Measurements from ENCODE around the gene MRPS15.
A peak's percentile ranks its signal among the peaks of the same experiment; 100 is the strongest.

The MRPS15 gene

DNA sequence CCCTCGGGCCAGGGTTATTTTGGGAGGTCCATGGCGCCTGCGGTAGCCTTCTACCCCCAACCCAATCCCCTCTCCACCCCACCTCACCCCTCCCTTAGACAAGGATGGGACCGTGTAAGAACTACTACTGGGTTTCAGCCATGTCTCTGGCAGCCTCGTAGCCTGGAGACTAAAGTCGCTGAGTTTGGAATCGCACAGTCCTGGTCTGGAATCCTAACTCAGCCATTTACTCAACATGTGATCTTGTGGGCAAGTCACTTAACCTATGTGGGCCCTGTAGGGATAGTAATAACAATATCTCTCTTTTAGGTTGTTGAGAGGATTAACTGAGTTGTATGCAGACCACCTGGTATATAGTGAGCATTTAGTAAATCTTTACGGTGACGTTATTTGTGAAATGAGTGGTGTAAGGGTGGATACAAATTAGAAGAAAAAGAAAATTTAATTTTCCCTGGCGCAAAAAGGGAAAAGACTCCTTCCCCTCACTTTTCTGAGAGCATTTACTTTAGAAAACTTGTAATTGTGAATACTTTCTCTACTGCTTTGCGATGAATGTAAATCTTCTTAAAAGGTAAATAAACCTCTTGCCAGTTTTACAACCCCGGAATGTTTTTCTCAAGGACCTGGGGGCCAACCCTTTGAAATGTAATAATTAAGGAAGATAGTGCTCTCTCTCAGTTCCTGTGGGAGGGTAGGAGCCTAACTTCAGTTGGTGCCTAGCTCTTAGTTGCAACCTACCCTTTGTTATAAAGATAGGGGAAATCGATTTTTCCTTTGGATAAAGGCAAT, 615 bp upstream of the MRPS15 start:
- Histone ChIP-seq H3K4me3 (ENCODE audit: low read length) (peak overlapping the region; percentile 96), H3K9me2 (replicated peaks; ENCODE audit: control insufficient read depth, low read length) (no peaks in the 10 kb centered on the region), H3K9me3 (ENCODE audit: control insufficient read depth, insufficient read depth, low read length) (no peaks in the 10 kb centered on the region), H4K20me1 (ENCODE audit: control insufficient read depth, insufficient read depth, low read depth, low read length) (no peaks in the 10 kb centered on the region), H3K4me1 (ENCODE audit: control insufficient read depth, low read length) (peaks cover 27% of the 10 kb centered on the region), H3K79me2 (ENCODE audit: control insufficient read depth, low read length) (peaks cover 29% of the 10 kb centered on the region), H3K27me3 (ENCODE audit: control insufficient read depth, low read length) (no peaks in the 10 kb centered on the region), H3K36me3 (ENCODE audit: control insufficient read depth, low read length) (peaks cover 34% of the 10 kb centered on the region), H3K27ac (ENCODE audit: low read depth, low read length) (peak overlapping the region; percentile 84), H3F3A (ENCODE audit: control insufficient read depth, insufficient read depth) (peaks cover 4% of the 10 kb centered on the region; the same call in 1 of the 2 replicates), H3K4me2 (ENCODE audit: low read length) (peak overlapping the region; percentile 97)
- TF ChIP-seq, protein P1, sequence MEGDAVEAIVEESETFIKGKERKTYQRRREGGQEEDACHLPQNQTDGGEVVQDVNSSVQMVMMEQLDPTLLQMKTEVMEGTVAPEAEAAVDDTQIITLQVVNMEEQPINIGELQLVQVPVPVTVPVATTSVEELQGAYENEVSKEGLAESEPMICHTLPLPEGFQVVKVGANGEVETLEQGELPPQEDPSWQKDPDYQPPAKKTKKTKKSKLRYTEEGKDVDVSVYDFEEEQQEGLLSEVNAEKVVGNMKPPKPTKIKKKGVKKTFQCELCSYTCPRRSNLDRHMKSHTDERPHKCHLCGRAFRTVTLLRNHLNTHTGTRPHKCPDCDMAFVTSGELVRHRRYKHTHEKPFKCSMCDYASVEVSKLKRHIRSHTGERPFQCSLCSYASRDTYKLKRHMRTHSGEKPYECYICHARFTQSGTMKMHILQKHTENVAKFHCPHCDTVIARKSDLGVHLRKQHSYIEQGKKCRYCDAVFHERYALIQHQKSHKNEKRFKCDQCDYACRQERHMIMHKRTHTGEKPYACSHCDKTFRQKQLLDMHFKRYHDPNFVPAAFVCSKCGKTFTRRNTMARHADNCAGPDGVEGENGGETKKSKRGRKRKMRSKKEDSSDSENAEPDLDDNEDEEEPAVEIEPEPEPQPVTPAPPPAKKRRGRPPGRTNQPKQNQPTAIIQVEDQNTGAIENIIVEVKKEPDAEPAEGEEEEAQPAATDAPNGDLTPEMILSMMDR (IDR thresholded peaks at IDR 0.05; ENCODE audit: low read depth, low read length, poor library complexity, severe bottlenecking), result no peak
- no peak for TF ChIP-seq EZH2phosphoT487 (IDR thresholded peaks at IDR 0.05; ENCODE audit: borderline replicate concordance, low read length)

DNA sequence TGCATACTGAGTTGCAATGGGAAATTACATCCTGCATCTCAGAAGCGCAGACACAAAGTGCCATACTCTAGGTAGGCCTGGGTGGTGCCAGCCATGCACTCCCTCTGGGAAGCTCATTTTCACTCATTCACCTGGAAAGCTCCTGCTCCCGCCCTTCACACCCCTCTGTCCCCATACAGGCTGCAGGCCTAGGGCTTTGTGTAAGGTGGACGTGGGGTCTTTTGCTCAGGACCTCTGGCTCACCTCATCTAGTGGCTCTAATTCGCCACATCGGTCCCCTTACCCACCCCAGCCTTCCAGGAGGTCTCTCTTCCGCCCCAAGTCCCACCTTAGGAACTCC, 751 bp downstream of the MRPS15 start:
- Histone ChIP-seq H3K27ac (ENCODE audit: low read depth, low read length) (peak overlapping the region; percentile 84), H3K4me2 (ENCODE audit: low read length) (peak overlapping the region; percentile 97), H3K36me3 (ENCODE audit: control insufficient read depth, low read length) (peaks cover 46% of the 10 kb centered on the region), H3K4me3 (ENCODE audit: low read length) (peak overlapping the region; percentile 96), H3K4me1 (ENCODE audit: control insufficient read depth, low read length) (peaks cover 27% of the 10 kb centered on the region), H3F3A (ENCODE audit: control insufficient read depth, insufficient read depth) (peaks cover 4% of the 10 kb centered on the region; the same call in 1 of the 2 replicates), H4K20me1 (ENCODE audit: control insufficient read depth, insufficient read depth, low read depth, low read length) (no peaks in the 10 kb centered on the region), H3K27me3 (ENCODE audit: control insufficient read depth, low read length) (no peaks in the 10 kb centered on the region), H3K9me2 (replicated peaks; ENCODE audit: control insufficient read depth, low read length) (no peaks in the 10 kb centered on the region), H3K79me2 (ENCODE audit: control insufficient read depth, low read length) (peaks cover 29% of the 10 kb centered on the region), H3K9me3 (ENCODE audit: control insufficient read depth, insufficient read depth, low read length) (no peaks in the 10 kb centered on the region)
- TF ChIP-seq, protein P1 (IDR thresholded peaks at IDR 0.05; ENCODE audit: low read depth, low read length, poor library complexity, severe bottlenecking), result no peak
- no peak for TF ChIP-seq EZH2phosphoT487 (IDR thresholded peaks at IDR 0.05; ENCODE audit: borderline replicate concordance, low read length)

DNA sequence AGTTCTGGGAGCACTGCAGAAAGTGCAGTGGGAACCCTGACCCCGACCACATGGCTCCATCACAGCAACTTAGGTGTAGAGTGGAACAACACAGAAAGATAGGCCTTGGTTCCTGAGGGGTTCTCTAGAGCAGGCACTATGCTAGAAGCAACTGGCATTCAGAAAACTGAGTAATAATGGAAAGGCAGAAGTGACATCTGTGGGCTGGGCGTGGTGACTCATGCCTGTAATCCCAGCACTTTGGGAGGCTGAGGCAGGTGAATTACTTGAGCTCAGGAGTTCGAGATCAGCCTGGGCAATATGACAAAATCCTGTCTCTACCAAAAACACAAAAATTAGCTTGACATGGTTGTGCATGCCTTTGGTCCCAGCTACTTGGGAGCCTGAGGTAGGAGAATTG, 5.3 kb downstream of the MRPS15 start:
- Histone ChIP-seq H3K4me2 (ENCODE audit: low read length) (no peak overlapping the region), H3K79me2 (ENCODE audit: control insufficient read depth, low read length) (peaks cover 20% of the 10 kb centered on the region), H4K20me1 (ENCODE audit: control insufficient read depth, insufficient read depth, low read depth, low read length) (no peaks in the 10 kb centered on the region), H3K9me3 (ENCODE audit: control insufficient read depth, insufficient read depth, low read length) (no peaks in the 10 kb centered on the region), H3K4me3 (ENCODE audit: low read length) (no peak overlapping the region), H3K27ac (ENCODE audit: low read depth, low read length) (no peak overlapping the region), H3K27me3 (ENCODE audit: control insufficient read depth, low read length) (no peaks in the 10 kb centered on the region), H3F3A (ENCODE audit: control insufficient read depth, insufficient read depth) (peaks cover 9% of the 10 kb centered on the region), H3K9me2 (replicated peaks; ENCODE audit: control insufficient read depth, low read length) (no peaks in the 10 kb centered on the region), H3K4me1 (ENCODE audit: control insufficient read depth, low read length) (peaks cover 6% of the 10 kb centered on the region), H3K36me3 (ENCODE audit: control insufficient read depth, low read length) (peaks cover 83% of the 10 kb centered on the region)
- TF ChIP-seq EZH2phosphoT487 (IDR thresholded peaks at IDR 0.05; ENCODE audit: borderline replicate concordance, low read length), result no peak
- TF ChIP-seq, protein P1 (IDR thresholded peaks at IDR 0.05; ENCODE audit: low read depth, low read length, poor library complexity, severe bottlenecking), result no peak
